IPS-15b (cell line): ENCODE data around the gene PFKL.
A peak's percentile ranks its signal among the peaks of the same experiment; 100 is the strongest.

Source experiments
- H3K27me3 ChIP-seq: one replicate; pipeline ENCODE4 v1.6.1; 2013; ENCODE audit warnings: low read length; ENCODE audit not compliant: control insufficient read depth, insufficient read depth
- H3K36me3 ChIP-seq: one replicate; pipeline ENCODE4 v1.6.1; 2013; ENCODE audit warnings: low read length; ENCODE audit not compliant: control insufficient read depth, insufficient read depth
- H3K4me1 ChIP-seq: one replicate; pipeline ENCODE4 v1.6.1; 2013; ENCODE audit warnings: mild to moderate bottlenecking, low read length; ENCODE audit not compliant: control insufficient read depth, insufficient read depth
- H3K4me3 ChIP-seq: one replicate; pipeline ENCODE4 v1.5.1; 2013; ENCODE audit warnings: low read depth, low read length
- H3K9ac ChIP-seq: one replicate; pipeline ENCODE4 v1.6.1; 2013; ENCODE audit warnings: low read depth, mild to moderate bottlenecking, low read length
- H3K9me3 ChIP-seq: one replicate; pipeline ENCODE4 v1.6.1; 2013; ENCODE audit warnings: mild to moderate bottlenecking, low read length; ENCODE audit not compliant: control insufficient read depth, insufficient read depth

Gene PFKL

DNA sequence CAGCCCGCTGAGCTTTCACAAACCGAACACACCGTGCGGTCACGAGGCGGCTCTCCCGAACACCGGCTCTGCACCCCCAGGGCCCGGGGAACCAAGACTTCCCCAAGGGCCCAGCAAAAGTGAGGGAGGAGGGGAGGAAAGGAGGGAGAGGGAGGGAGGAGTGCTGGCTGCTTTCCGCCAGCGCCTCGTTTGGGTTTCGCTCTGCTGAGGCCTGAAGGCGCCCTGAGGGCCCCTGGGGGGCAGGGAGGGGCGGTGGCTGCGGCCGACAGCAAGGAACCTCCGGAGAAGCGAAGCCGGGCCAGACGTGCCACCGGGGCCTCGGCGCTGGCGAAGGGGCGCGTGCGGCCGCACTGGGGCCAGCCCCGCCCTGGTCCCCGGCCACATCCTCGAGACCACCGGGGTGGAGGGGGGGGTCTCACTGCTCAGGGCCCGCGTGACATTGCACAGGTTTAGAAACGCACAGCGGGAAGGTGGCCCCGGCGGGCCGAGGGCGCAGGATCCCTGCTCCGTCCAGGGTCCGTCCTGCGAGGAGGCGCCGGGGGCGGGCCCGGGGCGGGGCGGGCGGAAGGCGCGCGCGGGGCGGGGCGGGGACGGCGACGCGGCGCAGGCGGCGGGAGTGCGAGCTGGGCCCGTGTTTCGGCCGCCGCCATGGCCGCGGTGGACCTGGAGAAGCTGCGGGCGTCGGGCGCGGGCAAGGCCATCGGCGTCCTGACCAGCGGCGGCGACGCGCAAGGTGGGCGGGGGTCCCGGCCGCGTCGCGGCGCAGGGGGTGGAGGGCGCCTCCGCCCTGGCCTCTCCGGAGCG is at the start of gene PFKL:
PFKL (plus strand) TSS at position 596 of the 804 bp plus-strand sequence; CDS start at position 649, 53 bp downstream.
- H3K4me3 ChIP-seq: peak within 1 kb of the TSS; percentile 60
- H3K9me3 ChIP-seq: no peaks in the 10 kb centered on the region
- H3K36me3 ChIP-seq: no peaks in the 10 kb centered on the region
- peak within 1 kb of the TSS; percentile 71 for H3K9ac ChIP-seq
- peaks cover 7% of the 10 kb centered on the region for H3K4me1 ChIP-seq
- H3K27me3 ChIP-seq: no peaks in the 10 kb centered on the region

DNA sequence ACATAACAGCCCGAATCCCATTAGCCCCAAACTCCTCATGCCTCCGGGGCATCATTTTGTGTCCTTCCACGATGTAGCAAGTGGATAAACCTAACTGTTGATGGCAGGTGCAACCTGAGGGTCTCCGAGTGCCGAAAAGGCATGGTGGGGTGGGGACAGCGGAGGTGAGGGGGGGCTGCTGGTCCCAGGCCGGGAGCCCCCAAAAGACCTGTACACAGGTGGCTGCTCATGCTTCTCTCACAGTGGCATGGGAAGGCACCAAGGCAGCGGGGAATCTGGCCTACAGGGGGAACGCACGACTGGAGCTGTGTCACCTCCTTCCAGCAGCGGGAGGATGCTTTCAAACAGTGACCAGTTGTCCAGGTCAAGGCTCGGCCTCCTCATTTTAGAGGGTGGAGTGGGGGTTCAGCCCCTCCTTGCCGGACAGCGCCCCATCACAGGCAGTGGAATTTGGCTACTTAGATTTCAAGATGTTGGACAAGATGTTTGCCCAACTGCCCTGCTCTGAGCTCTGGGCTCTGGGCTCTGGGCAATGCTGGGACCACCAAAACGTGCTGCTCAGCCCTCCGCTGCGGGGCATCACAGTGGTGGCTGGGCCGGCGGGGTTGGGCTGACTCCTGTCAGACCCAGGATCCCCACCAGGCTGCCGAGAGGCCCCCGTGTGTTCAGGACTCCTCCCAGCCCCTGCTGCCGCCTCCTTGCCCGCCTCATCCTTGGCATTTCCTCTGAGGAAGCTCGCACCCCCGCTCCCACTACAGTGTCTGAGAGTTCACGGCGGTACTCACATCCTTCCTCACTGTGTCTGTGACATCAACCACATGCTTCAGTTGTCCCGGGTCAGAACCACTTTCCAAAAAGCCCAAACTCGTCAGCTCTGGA is 45.8 kb upstream of the PFKL start:
- Histone ChIP-seq H3K4me3 (no peak overlapping the region), H3K27me3 (no peaks in the 10 kb centered on the region), H3K9ac (no peak overlapping the region), H3K36me3 (peaks cover 3% of the 10 kb centered on the region), H3K9me3 (no peaks in the 10 kb centered on the region), H3K4me1 (no peaks in the 10 kb centered on the region)

- Histone ChIP-seq H3K4me3 (no peak overlapping the region), H3K4me1 (no peaks in the 10 kb centered on the region), H3K9ac (no peak overlapping the region), H3K36me3 (peaks cover 3% of the 10 kb centered on the region), H3K9me3 (no peaks in the 10 kb centered on the region), H3K27me3 (no peaks in the 10 kb centered on the region)
Observed at GRCh38 chr21:44255511-44255981, 44.3 kb upstream of the PFKL start.

GRCh38 chr21:44258056-44258725 is 41.7 kb upstream of the PFKL start:
- no peaks in the 10 kb centered on the region for H3K27me3 ChIP-seq
- H3K4me3 ChIP-seq: no peak overlapping the region
- peaks cover 2% of the 10 kb centered on the region for H3K4me1 ChIP-seq
- H3K9ac ChIP-seq: no peak overlapping the region
- H3K36me3 ChIP-seq: peaks cover 3% of the 10 kb centered on the region
- no peaks in the 10 kb centered on the region for H3K9me3 ChIP-seq

DNA sequence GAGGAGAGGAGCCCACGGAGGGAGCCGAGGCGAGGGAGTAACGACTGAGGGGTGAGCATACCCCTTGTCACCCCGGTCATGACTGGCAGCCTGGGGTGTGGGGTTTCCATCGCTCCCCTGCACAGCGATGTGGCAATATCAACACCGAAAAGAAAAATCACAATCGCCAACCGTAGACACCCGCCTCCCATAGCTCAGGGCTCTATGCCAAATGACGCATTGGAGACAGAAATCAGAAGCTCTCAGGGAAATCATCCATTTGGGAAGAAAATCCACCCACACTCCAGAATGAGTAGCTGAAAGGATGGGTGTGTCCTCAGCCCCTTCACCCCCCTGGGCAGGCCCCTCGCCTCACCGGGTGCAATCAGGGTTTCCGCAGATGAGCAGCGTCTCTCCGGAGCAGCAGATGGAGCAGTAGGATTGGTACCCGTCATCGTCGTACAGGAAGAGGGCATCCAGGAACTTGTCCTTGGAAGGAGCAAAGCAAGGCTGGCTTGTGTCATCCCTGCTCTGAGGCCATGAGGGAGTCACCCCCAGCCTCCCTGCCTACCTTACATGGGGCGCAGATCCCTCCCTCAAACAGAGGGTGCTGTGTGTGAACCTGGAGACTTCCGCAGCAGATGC is 40.7 kb upstream of the PFKL start:
- H3K9me3 ChIP-seq: no peaks in the 10 kb centered on the region
- peaks cover 3% of the 10 kb centered on the region for H3K4me1 ChIP-seq
- H3K9ac ChIP-seq: no peak overlapping the region
- no peak overlapping the region for H3K4me3 ChIP-seq
- H3K27me3 ChIP-seq: no peaks in the 10 kb centered on the region
- H3K36me3 ChIP-seq: peaks cover 3% of the 10 kb centered on the region

DNA sequence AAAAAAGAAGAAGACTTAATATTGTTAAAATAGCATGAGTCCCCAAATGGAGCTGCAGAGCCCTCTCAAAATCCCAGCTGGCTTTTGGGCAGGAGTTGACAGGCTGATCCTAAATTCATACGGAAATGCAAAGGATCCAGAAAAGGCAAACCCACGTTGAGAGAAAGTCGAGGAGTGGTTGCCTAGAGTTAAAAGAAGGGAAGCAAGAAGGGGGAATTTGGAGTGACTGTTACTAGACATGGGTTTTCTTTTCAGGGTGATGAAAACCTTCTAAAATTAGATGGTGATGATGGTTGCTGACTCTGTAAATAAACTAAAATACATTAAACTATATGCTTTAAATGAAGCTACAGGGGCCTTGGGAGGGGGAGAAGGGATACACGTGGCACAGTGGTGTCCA is 39.8 kb upstream of the PFKL start:
- Histone ChIP-seq H3K9me3 (no peaks in the 10 kb centered on the region), H3K27me3 (no peaks in the 10 kb centered on the region)

GRCh38 chr21:44260791-44261631 is 38.8 kb upstream of the PFKL start:
- Histone ChIP-seq H3K9me3 (no peaks in the 10 kb centered on the region), H3K4me1 (peaks cover 3% of the 10 kb centered on the region), H3K36me3 (peaks cover 3% of the 10 kb centered on the region), H3K27me3 (no peaks in the 10 kb centered on the region), H3K4me3 (no peak overlapping the region), H3K9ac (peak overlapping the region; percentile 37)

More for the DNA sequence above, 39.8 kb upstream of the PFKL start:
- no peak overlapping the region for H3K4me3 ChIP-seq
- peaks cover 3% of the 10 kb centered on the region for H3K4me1 ChIP-seq
- H3K36me3 ChIP-seq: peaks cover 3% of the 10 kb centered on the region
- H3K9ac ChIP-seq: no peak overlapping the region

GRCh38 chr21:44261675-44262295 is 38.1 kb upstream of the PFKL start, which contains the start of gene DNMT3L:
Gene DNMT3L, minus strand, starts transcription at chr21:44261897. Its CDS starts 638 bp downstream, at chr21:44261259.
- Histone ChIP-seq H3K4me3 (no peak within 1 kb of the TSS), H3K27me3 (no peaks in the 10 kb centered on the region), H3K36me3 (peaks cover 3% of the 10 kb centered on the region), H3K9me3 (no peaks in the 10 kb centered on the region), H3K4me1 (peaks cover 3% of the 10 kb centered on the region), H3K9ac (peak within 1 kb of the TSS; percentile 37)

GRCh38 chr21:44262338-44263056 is 37.4 kb upstream of the PFKL start:
- peaks cover 3% of the 10 kb centered on the region for H3K36me3 ChIP-seq
- H3K9me3 ChIP-seq: no peaks in the 10 kb centered on the region
- H3K4me1 ChIP-seq: peaks cover 5% of the 10 kb centered on the region
- no peak overlapping the region for H3K4me3 ChIP-seq
- no peaks in the 10 kb centered on the region for H3K27me3 ChIP-seq
- no peak overlapping the region for H3K9ac ChIP-seq
